DOHH2 (cell line): Measurements from ENCODE around the gene PMFBP1.

Experiments used
- EZH2phosphoT487 ChIP-seq: fragments of 200-600 bp; sonication (generic); IDR thresholded peaks from 2 replicates; pipeline ENCODE4 v1.6.1; 2017; ENCODE audit warnings: borderline replicate concordance, mild to moderate bottlenecking, antibody characterized with exemption, low read length, moderate library complexity, mixed read lengths
- TF ChIP-seq, protein P1 (sequence below): fragments of 200-600 bp; sonication (generic); IDR thresholded peaks from one replicate; pipeline ENCODE4 v1.5.1; 2014; ENCODE audit warnings: antibody characterized with exemption, mild to moderate bottlenecking, low read depth, low read length; ENCODE audit not compliant: poor library complexity, severe bottlenecking

DNA sequence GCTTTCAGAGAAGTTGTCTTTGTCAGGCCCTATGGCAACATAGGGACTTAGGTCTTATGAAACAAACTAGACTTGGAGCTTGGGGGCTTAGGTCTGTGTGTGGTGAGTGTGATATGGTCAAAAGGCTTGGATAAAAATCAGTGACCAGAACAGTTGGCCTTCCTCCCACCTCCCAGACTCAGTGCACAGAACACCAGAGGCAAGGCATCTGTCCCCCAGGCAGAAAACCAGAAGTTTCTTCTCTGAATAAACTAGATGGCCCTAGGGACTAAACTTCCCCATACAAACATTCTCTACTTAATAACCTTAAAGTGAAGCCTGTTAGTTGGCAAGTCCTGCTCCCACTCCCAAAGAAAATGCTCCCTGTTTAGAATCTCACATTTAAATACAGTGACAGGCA is 39.2 kb upstream of the PMFBP1 start:
- TF ChIP-seq, protein P1, sequence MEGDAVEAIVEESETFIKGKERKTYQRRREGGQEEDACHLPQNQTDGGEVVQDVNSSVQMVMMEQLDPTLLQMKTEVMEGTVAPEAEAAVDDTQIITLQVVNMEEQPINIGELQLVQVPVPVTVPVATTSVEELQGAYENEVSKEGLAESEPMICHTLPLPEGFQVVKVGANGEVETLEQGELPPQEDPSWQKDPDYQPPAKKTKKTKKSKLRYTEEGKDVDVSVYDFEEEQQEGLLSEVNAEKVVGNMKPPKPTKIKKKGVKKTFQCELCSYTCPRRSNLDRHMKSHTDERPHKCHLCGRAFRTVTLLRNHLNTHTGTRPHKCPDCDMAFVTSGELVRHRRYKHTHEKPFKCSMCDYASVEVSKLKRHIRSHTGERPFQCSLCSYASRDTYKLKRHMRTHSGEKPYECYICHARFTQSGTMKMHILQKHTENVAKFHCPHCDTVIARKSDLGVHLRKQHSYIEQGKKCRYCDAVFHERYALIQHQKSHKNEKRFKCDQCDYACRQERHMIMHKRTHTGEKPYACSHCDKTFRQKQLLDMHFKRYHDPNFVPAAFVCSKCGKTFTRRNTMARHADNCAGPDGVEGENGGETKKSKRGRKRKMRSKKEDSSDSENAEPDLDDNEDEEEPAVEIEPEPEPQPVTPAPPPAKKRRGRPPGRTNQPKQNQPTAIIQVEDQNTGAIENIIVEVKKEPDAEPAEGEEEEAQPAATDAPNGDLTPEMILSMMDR = no peak
- TF ChIP-seq EZH2phosphoT487 = no peak
